WTC11 (cell line): ENCODE results near the gene RBCK1. TPM values are rescaled to one million over a fixed set of nuclear protein-coding genes. Genes with fewer than 3 reads are reported as not detected.

Experiments used
- ATAC-seq: fragments of 200-7000 bp; cut with Tn5 transposase; 2 replicates; pipeline ENCODE4 v1.10.0; 2021; ENCODE audit warnings: mild to moderate bottlenecking, moderate library complexity
- CTCF ChIA-PET: fragments of 300-600 bp; sonication (Branson Sonifier 250); formaldehyde crosslinking; loops from one replicate; lab custom pipeline; 2021; ENCODE audit warnings: antibody characterized with exemption; lab: Charles Lee
- POLR2A ChIA-PET: fragments of 350-600 bp; sonication (Branson Sonifier 250); formaldehyde crosslinking; loops from one replicate; lab custom pipeline; 2021; ENCODE audit warnings: antibody characterized with exemption; lab: Charles Lee
- DNase-seq: peaks from one replicate; pipeline ENCODE4 v3.0.0; 2021; ENCODE audit warnings: low spot score
- H3K27ac Mint-ChIP-seq: 2 replicates; pipeline ENCODE4 v1.8.0; 2021; ENCODE audit warnings: mixed read lengths
- H3K27me3 Mint-ChIP-seq: 2 replicates; pipeline ENCODE4 v1.8.0; 2021; ENCODE audit warnings: low read depth, mild to moderate bottlenecking, moderate library complexity, mixed read lengths
- H3K36me3 Mint-ChIP-seq: 2 replicates; pipeline ENCODE4 v1.8.0; 2021; ENCODE audit warnings: mixed read lengths
- H3K4me1 Mint-ChIP-seq: 2 replicates; pipeline ENCODE4 v1.8.0; 2022; ENCODE audit warnings: mixed read lengths
- H3K4me3 Mint-ChIP-seq: 2 replicates; pipeline ENCODE4 v1.8.0; 2021; ENCODE audit warnings: mild to moderate bottlenecking, moderate library complexity, mixed read lengths
- H3K9me3 Mint-ChIP-seq: 2 replicates; pipeline ENCODE4 v1.8.0; 2021; ENCODE audit warnings: mixed read lengths
- CREM ChIP-seq: sonication (generic); formaldehyde crosslinking; IDR thresholded peaks from 2 replicates; pipeline ENCODE4 v1.8.1; 2022; ENCODE audit warnings: mild to moderate bottlenecking, missing genetic modification reagents, moderate library complexity
- E2F1 ChIP-seq: sonication (generic); formaldehyde crosslinking; IDR thresholded peaks from 2 replicates; pipeline ENCODE4 v1.8.0; 2022; ENCODE audit warnings: mild to moderate bottlenecking, missing genetic modification reagents
- E2F4 ChIP-seq: sonication (generic); formaldehyde crosslinking; IDR thresholded peaks from 2 replicates; pipeline ENCODE4 v1.8.1; 2022; ENCODE audit warnings: low read depth, mild to moderate bottlenecking, moderate library complexity, missing genetic modification reagents, borderline replicate concordance
- ERG ChIP-seq: fragments of 250-450 bp; sonication (Bioruptor Pico); IDR thresholded peaks from 2 replicates; pipeline ENCODE4 v1.8.0; 2021; ENCODE audit warnings: mild to moderate bottlenecking
- ETV6 ChIP-seq: sonication (generic); formaldehyde crosslinking; IDR thresholded peaks from 2 replicates; pipeline ENCODE4 v1.8.1; 2022; ENCODE audit warnings: mild to moderate bottlenecking, missing genetic modification reagents
- FOXJ3 ChIP-seq: sonication (generic); formaldehyde crosslinking; IDR thresholded peaks from 2 replicates; pipeline ENCODE4 v1.9.0; 2021; ENCODE audit warnings: missing genetic modification reagents, mild to moderate bottlenecking, borderline replicate concordance
- FOXP1 ChIP-seq: sonication (generic); formaldehyde crosslinking; IDR thresholded peaks from 2 replicates; pipeline ENCODE4 v1.8.0; 2022; ENCODE audit warnings: missing genetic modification reagents, mild to moderate bottlenecking, moderate library complexity, borderline replicate concordance
- HMGA2 ChIP-seq: fragments of 250-450 bp; sonication (Bioruptor Pico); IDR thresholded peaks from 2 replicates; pipeline ENCODE4 v1.4.0; 2021; ENCODE audit warnings: mild to moderate bottlenecking, moderate library complexity
- IRF1 ChIP-seq: sonication (generic); formaldehyde crosslinking; IDR thresholded peaks from 2 replicates; pipeline ENCODE4 v1.8.0; 2023; ENCODE audit warnings: missing genetic modification reagents
- KAT7 ChIP-seq: sonication (generic); formaldehyde crosslinking; IDR thresholded peaks from 2 replicates; pipeline ENCODE4 v1.8.1; 2023; ENCODE audit warnings: missing genetic modification reagents, mild to moderate bottlenecking, borderline replicate concordance
- MAX ChIP-seq: sonication (generic); formaldehyde crosslinking; IDR thresholded peaks from 2 replicates; pipeline ENCODE4 v1.8.0; 2022; ENCODE audit warnings: mild to moderate bottlenecking, missing genetic modification reagents
- MXD4 ChIP-seq: fragments of 250-450 bp; sonication (Bioruptor Pico); IDR thresholded peaks from 2 replicates; pipeline ENCODE4 v1.8.0; 2021; ENCODE audit warnings: mild to moderate bottlenecking, moderate library complexity, borderline replicate concordance
- NR1H2 ChIP-seq: sonication (generic); formaldehyde crosslinking; IDR thresholded peaks from 2 replicates; pipeline ENCODE4 v1.9.0; 2021; ENCODE audit warnings: mild to moderate bottlenecking, moderate library complexity, missing genetic modification reagents
- PREB ChIP-seq: sonication (generic); formaldehyde crosslinking; IDR thresholded peaks from 2 replicates; pipeline ENCODE4 v1.8.1; 2022; ENCODE audit warnings: mild to moderate bottlenecking, missing genetic modification reagents, moderate library complexity, borderline replicate concordance
- RORB ChIP-seq: fragments of 250-450 bp; sonication (Bioruptor Pico); IDR thresholded peaks from 2 replicates; pipeline ENCODE4 v1.9.0; 2021; ENCODE audit warnings: mild to moderate bottlenecking
- SMAD4 ChIP-seq: sonication (generic); formaldehyde crosslinking; IDR thresholded peaks from 2 replicates; pipeline ENCODE4 v1.8.0; 2022; ENCODE audit warnings: mild to moderate bottlenecking, missing genetic modification reagents
- SP1 ChIP-seq: sonication (generic); formaldehyde crosslinking; conservative IDR thresholded peaks from 2 replicates; pipeline ENCODE4 v1.8.1; 2022; ENCODE audit warnings: missing genetic modification reagents
- TCF7 ChIP-seq: sonication (generic); formaldehyde crosslinking; IDR thresholded peaks from 2 replicates; pipeline ENCODE4 v1.8.0; 2022; ENCODE audit warnings: mild to moderate bottlenecking, low read depth, missing genetic modification reagents, moderate library complexity
- ZBTB21 ChIP-seq: sonication (generic); formaldehyde crosslinking; IDR thresholded peaks from 2 replicates; pipeline ENCODE4 v1.8.1; 2023; ENCODE audit warnings: mild to moderate bottlenecking, missing genetic modification reagents, borderline replicate concordance
- ZMAT4 ChIP-seq: fragments of 250-450 bp; sonication (Bioruptor Pico); IDR thresholded peaks from 2 replicates; pipeline ENCODE4 v1.9.0; 2021; ENCODE audit warnings: mild to moderate bottlenecking
- ZNF121 ChIP-seq: sonication (generic); formaldehyde crosslinking; IDR thresholded peaks from 2 replicates; pipeline ENCODE4 v1.8.0; 2023; ENCODE audit warnings: missing genetic modification reagents
- ZNF232 ChIP-seq: sonication (generic); formaldehyde crosslinking; IDR thresholded peaks from 2 replicates; pipeline ENCODE4 v1.8.0; 2022; ENCODE audit warnings: mild to moderate bottlenecking, missing genetic modification reagents
- ZNF263 ChIP-seq: sonication (generic); formaldehyde crosslinking; IDR thresholded peaks from 2 replicates; pipeline ENCODE4 v1.8.1; 2022; ENCODE audit warnings: low read depth, mild to moderate bottlenecking, moderate library complexity, missing genetic modification reagents
- ZSCAN18 ChIP-seq: fragments of 250-450 bp; sonication (Bioruptor Pico); IDR thresholded peaks from 2 replicates; pipeline ENCODE4 v2.1.2; 2022; ENCODE audit warnings: mild to moderate bottlenecking, moderate library complexity
- total RNA-seq: library from RNA; stranded (reverse); gene quantifications from 3 replicates; pipeline ENCODE4 v1.2.3, GENCODE V29; 2021

The RBCK1 gene
- total RNA-seq, 1 experiment from 2014 or later = 75.2 TPM

- H3K4me3 Mint-ChIP-seq = no peak overlapping the region
- peaks cover 39% of the 10 kb centered on the region for H3K36me3 Mint-ChIP-seq
- no peak for TF ChIP-seq FOXJ3 (CRISPR knock-in tag)
- no peak for TF ChIP-seq RORB (CRISPR knock-in tag)
- TF ChIP-seq SMAD4 (CRISPR knock-in tag) = no peak
- no peak for TF ChIP-seq ZBTB21 (CRISPR knock-in tag)
- TF ChIP-seq ZSCAN18 (CRISPR knock-in tag) = no peak
- no peak for TF ChIP-seq IRF1 (CRISPR knock-in tag)
- TF ChIP-seq TCF7 = no peak
- no peaks in the 10 kb centered on the region for H3K9me3 Mint-ChIP-seq
- no peak overlapping the region; the same call in 1 of the 2 replicates for H3K27ac Mint-ChIP-seq
- DNase-seq (no peak), ATAC-seq (no peak)
- ChIA-PET CTCF (interaction anchor here (0.8 to 1.3 kb wide), 3 partner anchors 10 to 74 kb away, joined by 3 to 7 read pairs (median 4); no protein-coding TSS in a partner anchor), POLR2A (no interaction called here)
- no peaks in the 10 kb centered on the region; the same call in 1 of the 2 replicates for H3K4me1 Mint-ChIP-seq
- no peaks in the 10 kb centered on the region for H3K27me3 Mint-ChIP-seq
Observed at GRCh38 chr20:421685-422250, 13.7 kb downstream of the RBCK1 start.

GRCh38 chr20:426566-426965, 18.5 kb downstream of the RBCK1 start:
- H3K4me1 Mint-ChIP-seq = 0 out of 2 replicates have a peak, but pooled peaks cover 2% of the 10 kb centered on the region
- DNase-seq (no peak), ATAC-seq (no peak)
- CTCF ChIA-PET = no interaction called here
- POLR2A ChIA-PET = interaction anchor here (0.6 kb wide), 1 partner anchor 27 kb away, joined by 5 read pairs; no protein-coding TSS in a partner anchor
- H3K27me3 Mint-ChIP-seq = no peaks in the 10 kb centered on the region
- H3K36me3 Mint-ChIP-seq = peaks cover 37% of the 10 kb centered on the region
- H3K4me3 Mint-ChIP-seq = no peak overlapping the region
- TF ChIP-seq RORB (CRISPR knock-in tag) = no peak
- TF ChIP-seq ERG = no peak
- TF ChIP-seq ZNF232 (CRISPR knock-in tag) = no peak
- TF ChIP-seq NR1H2 (CRISPR knock-in tag) = no peak
- no peak for TF ChIP-seq ETV6 (CRISPR knock-in tag)
- no peak for TF ChIP-seq SP1
- no peak for TF ChIP-seq MAX
- TF ChIP-seq MXD4 = no peak
- TF ChIP-seq, all 79 proteins: peak for 0
- Mint-ChIP-seq H3K9me3 (no peaks in the 10 kb centered on the region), H3K27ac (no peak overlapping the region)

- CTCF ChIA-PET = no interaction called here
- POLR2A ChIA-PET = no interaction called here
- DNase-seq = no peak
- H3K9me3 Mint-ChIP-seq = no peaks in the 10 kb centered on the region
- H3K36me3 Mint-ChIP-seq = peaks cover 29% of the 10 kb centered on the region
- no peak for TF ChIP-seq KAT7 (CRISPR knock-in tag)
- no peak for TF ChIP-seq CREM (CRISPR knock-in tag)
- TF ChIP-seq E2F1 (CRISPR knock-in tag) = no peak
- no peak for TF ChIP-seq SP1
- TF ChIP-seq ZMAT4 = no peak
- no peak for TF ChIP-seq FOXP1 (CRISPR knock-in tag)
- no peak for TF ChIP-seq PREB (CRISPR knock-in tag)
- no peak for TF ChIP-seq HMGA2 (CRISPR knock-in tag)
- TF ChIP-seq E2F4 = no peak
- TF ChIP-seq ZNF121 (CRISPR knock-in tag) = no peak
- no peak for TF ChIP-seq ZNF263 (CRISPR knock-in tag)
- ATAC-seq = no peak
- H3K4me1 Mint-ChIP-seq = 0 out of 2 replicates have a peak, but pooled peaks cover 2% of the 10 kb centered on the region
- no peak overlapping the region for H3K4me3 Mint-ChIP-seq
- H3K27me3 Mint-ChIP-seq = peaks cover 3% of the 10 kb centered on the region; the same call in 1 of the 2 replicates
- H3K27ac Mint-ChIP-seq = no peak overlapping the region
Observed at GRCh38 chr20:427401-427800, 19.3 kb downstream of the RBCK1 start.
